ENCODE data around the gene CCDC144A.
"Not testable (repeated sequence)": the region's sequence is repeated elsewhere in the genome, so short reads cannot be mapped to it uniquely, and the experiment has no call there.

CCDC144A gene

GRCh38 chr17:16689731-16690281 lies at the start of gene CCDC144A:
TSS of gene CCDC144A (plus strand) at chr17:16690241. CDS start at chr17:16690401, 160 bp downstream.
- peak; percentile 68 for TF ChIP-seq CTCF (conservative IDR thresholded peaks at IDR 0.05; ENCODE audit: low read depth, low read length)
- not testable (repeated sequence) for H3K36me3 ChIP-seq (ENCODE audit: insufficient read depth); H3K4me2 ChIP-seq; H3K4me3 ChIP-seq (IDR thresholded peaks at IDR 0.05; ENCODE audit: insufficient read depth, low read depth, low read length); H3K27ac ChIP-seq; H2AFZ ChIP-seq (ENCODE audit: low read depth); H3K79me2 ChIP-seq (ENCODE audit: insufficient read depth, low read depth); H4K20me1 ChIP-seq (ENCODE audit: insufficient read depth); H3K27me3 ChIP-seq (ENCODE audit: insufficient read depth, low read depth); H3K9ac ChIP-seq
- peaks cover 18% of the 10 kb centered on the region for H3K4me1 ChIP-seq (ENCODE audit: low read depth, poor library complexity, severe bottlenecking)

- Histone ChIP-seq H3K9ac (no peak overlapping the region), H3K4me1 (ENCODE audit: low read depth, poor library complexity, severe bottlenecking) (peaks cover 4% of the 10 kb centered on the region), H3K27me3 (ENCODE audit: insufficient read depth, low read depth) (no peaks in the 10 kb centered on the region), H2AFZ (ENCODE audit: low read depth) (no peak overlapping the region), H3K36me3 (ENCODE audit: insufficient read depth) (no peaks in the 10 kb centered on the region), H3K4me3 (IDR thresholded peaks at IDR 0.05; ENCODE audit: insufficient read depth, low read depth, low read length) (no peak overlapping the region), H4K20me1 (ENCODE audit: insufficient read depth) (no peaks in the 10 kb centered on the region), H3K4me2 (no peak overlapping the region), H3K79me2 (ENCODE audit: insufficient read depth, low read depth) (no peaks in the 10 kb centered on the region), H3K27ac (no peak overlapping the region)
- no peak for TF ChIP-seq CTCF (conservative IDR thresholded peaks at IDR 0.05; ENCODE audit: low read depth, low read length)
These were observed 40.5 kb upstream of the CCDC144A start for GRCh38 chr17:16649585-16649984.

- Histone ChIP-seq H3K27me3 (ENCODE audit: insufficient read depth, low read depth) (no peaks in the 10 kb centered on the region), H2AFZ (ENCODE audit: low read depth) (no peak overlapping the region), H3K79me2 (ENCODE audit: insufficient read depth, low read depth) (no peaks in the 10 kb centered on the region), H3K4me3 (IDR thresholded peaks at IDR 0.05; ENCODE audit: insufficient read depth, low read depth, low read length) (no peak overlapping the region), H3K4me2 (no peak overlapping the region), H3K9ac (no peak overlapping the region), H4K20me1 (ENCODE audit: insufficient read depth) (no peaks in the 10 kb centered on the region), H3K36me3 (ENCODE audit: insufficient read depth) (no peaks in the 10 kb centered on the region), H3K27ac (no peak overlapping the region), H3K4me1 (ENCODE audit: low read depth, poor library complexity, severe bottlenecking) (peaks cover 4% of the 10 kb centered on the region)
- TF ChIP-seq CTCF (conservative IDR thresholded peaks at IDR 0.05; ENCODE audit: low read depth, low read length) = no peak
These were observed 37.8 kb upstream of the CCDC144A start for GRCh38 chr17:16652252-16652651.

GRCh38 chr17:16652847-16653366 lies 37.1 kb upstream of the CCDC144A start:
- peak overlapping the region; percentile 71 for H3K9ac ChIP-seq
- no peaks in the 10 kb centered on the region for H3K36me3 ChIP-seq (ENCODE audit: insufficient read depth)
- H3K4me1 ChIP-seq (ENCODE audit: low read depth, poor library complexity, severe bottlenecking) = peaks cover 4% of the 10 kb centered on the region
- H3K79me2 ChIP-seq (ENCODE audit: insufficient read depth, low read depth) = no peaks in the 10 kb centered on the region
- peak overlapping the region; percentile 69 for H2AFZ ChIP-seq (ENCODE audit: low read depth)
- H3K27me3 ChIP-seq (ENCODE audit: insufficient read depth, low read depth) = no peaks in the 10 kb centered on the region
- peak overlapping the region; percentile 43; the same call in 1 of the 2 replicates for H3K27ac ChIP-seq
- no peak overlapping the region for H3K4me3 ChIP-seq (IDR thresholded peaks at IDR 0.05; ENCODE audit: insufficient read depth, low read depth, low read length)
- no peaks in the 10 kb centered on the region for H4K20me1 ChIP-seq (ENCODE audit: insufficient read depth)
- no peak for TF ChIP-seq CTCF (conservative IDR thresholded peaks at IDR 0.05; ENCODE audit: low read depth, low read length)
- H3K4me2 ChIP-seq = peak overlapping the region; percentile 60

All from KMS-11 (cell line).